OCI-LY7 (cell line): ENCODE data around the gene CFAP92. TPM values are rescaled to one million over a fixed set of nuclear protein-coding genes. Genes with fewer than 3 reads are reported as not detected.

Source experiments
- BruUV-seq: library from RNA; stranded (reverse); fragments of 400-500 nt; replicated peaks from 2 replicates; lab custom pipeline; 2021; lab: Mats Ljungman, UMichigan
- CTCF ChIA-PET: fragments of 300-600 bp; sonication (Branson Sonifier 250); formaldehyde crosslinking; loops from one replicate; lab custom pipeline; 2022; ENCODE audit warnings: antibody characterized with exemption; ENCODE audit not compliant: unreplicated experiment; lab: Charles Lee
- POLR2A ChIA-PET: fragments of 300-600 bp; sonication (Branson Sonifier 250); formaldehyde crosslinking; loops from one replicate; lab custom pipeline; 2022; ENCODE audit warnings: antibody characterized with exemption; lab: Charles Lee
- DNase-seq: peaks from one replicate; pipeline ENCODE4 v3.0.0-alpha.2; 2015; ENCODE audit warnings: low spot score
- H2AFZ ChIP-seq: fragments of 200-600 bp; sonication (generic), shearing (Covaris generic); 2 replicates; pipeline ENCODE4 v1.6.1; 2014; ENCODE audit warnings: mild to moderate bottlenecking, antibody characterized with exemption, low read length, moderate library complexity
- H3K27ac ChIP-seq: fragments of 200-600 bp; sonication (generic); 2 replicates; pipeline ENCODE4 v1.5.1; 2014; ENCODE audit warnings: mixed run types, low read depth, mild to moderate bottlenecking, moderate library complexity, low read length, inconsistent platforms; ENCODE audit not compliant: poor library complexity, severe bottlenecking
- H3K36me3 ChIP-seq: fragments of 200-600 bp; sonication (generic); 2 replicates; pipeline ENCODE4 v1.6.1; 2014; ENCODE audit warnings: mild to moderate bottlenecking, antibody characterized with exemption, low read length, moderate library complexity, mixed read lengths; ENCODE audit not compliant: insufficient read depth
- H3K4me1 ChIP-seq: fragments of 200-600 bp; sonication (generic); 2 replicates; pipeline ENCODE4 v1.5.1; 2014; ENCODE audit warnings: mild to moderate bottlenecking, low read length; ENCODE audit not compliant: insufficient read depth, poor library complexity, severe bottlenecking
- H3K4me2 ChIP-seq: fragments of 200-600 bp; sonication (generic); 2 replicates; pipeline ENCODE4 v1.6.1; 2014; ENCODE audit warnings: mild to moderate bottlenecking, low read length
- H3K4me3 ChIP-seq: fragments of 200-600 bp; sonication (generic); 2 replicates; pipeline ENCODE4 v1.5.1; 2014; ENCODE audit warnings: mild to moderate bottlenecking, low read depth, low read length; ENCODE audit not compliant: poor library complexity, severe bottlenecking
- H3K79me2 ChIP-seq: fragments of 200-600 bp; sonication (generic); 2 replicates; pipeline ENCODE4 v1.6.1; 2016; ENCODE audit warnings: low read depth, mild to moderate bottlenecking, low read length, moderate library complexity, mixed read lengths; ENCODE audit not compliant: insufficient read depth
- H3K9me2 ChIP-seq: fragments of 200-600 bp; sonication (generic); 2 replicates; pipeline ENCODE4 v1.6.1; 2016; ENCODE audit warnings: mild to moderate bottlenecking, low read length, mixed read lengths; ENCODE audit not compliant: insufficient read depth
- H3K9me3 ChIP-seq: fragments of 200-600 bp; sonication (generic); 2 replicates; pipeline ENCODE4 v1.6.1; 2014; ENCODE audit warnings: mild to moderate bottlenecking, mixed run types, low read length, mixed read lengths
- H4K20me1 ChIP-seq: fragments of 200-600 bp; sonication (generic); 2 replicates; pipeline ENCODE4 v1.6.1; 2014; ENCODE audit warnings: mild to moderate bottlenecking, antibody characterized with exemption, low read length, moderate library complexity, mixed read lengths; ENCODE audit not compliant: insufficient read depth
- EZH2phosphoT487 ChIP-seq: fragments of 200-600 bp; sonication (generic); IDR thresholded peaks from 2 replicates; pipeline ENCODE4 v1.6.1; 2018; ENCODE audit warnings: low read depth, borderline replicate concordance, mild to moderate bottlenecking, mixed run types, antibody characterized with exemption, low read length, moderate library complexity, mixed read lengths
- intact Hi-C: fragments of 100-400 bp; cut with micrococcal nuclease; formaldehyde crosslinking; loops from one replicate; pipeline ENCODE4 v1.10.0; 2022; ENCODE audit not compliant: unreplicated experiment
- total RNA-seq, 2 experiments: library from RNA; depleted of rRNA in 1 of 2; stranded (reverse); fragments of >200 nt in 1 of 2; shearing (Covaris generic) in 1 of 2; gene quantifications; 2 replicates each; pipeline ENCODE4 v1.2.3, GENCODE V29; 2014 to 2022
- TF ChIP-seq, protein P1 (sequence below): fragments of 200-600 bp; sonication (generic); conservative IDR thresholded peaks from 2 replicates; pipeline ENCODE4 v1.5.1; 2014; ENCODE audit warnings: mild to moderate bottlenecking, antibody characterized with exemption, low read length, moderate library complexity, mixed read lengths

CFAP92 gene
- total RNA-seq, 2 experiments from 2014 or later, result 0.08 to 0.66 TPM

GRCh38 chr3:129033633-129034321 is 39.9 kb upstream of the CFAP92 start:
- Histone ChIP-seq H3K27ac (no peak overlapping the region), H3K9me3 (0 out of 2 replicates have a peak, but pooled peaks cover 7% of the 10 kb centered on the region), H3K4me1 (no peaks in the 10 kb centered on the region), H3K36me3 (no peaks in the 10 kb centered on the region), H4K20me1 (no peaks in the 10 kb centered on the region), H3K4me2 (no peak overlapping the region), H3K4me3 (no peak overlapping the region), H2AFZ (no peak overlapping the region), H3K79me2 (no peaks in the 10 kb centered on the region), H3K9me2 (no peaks in the 10 kb centered on the region)
- CTCF ChIA-PET, result no interaction called here
- TF ChIP-seq EZH2phosphoT487, result no peak
- TF ChIP-seq, protein P1, sequence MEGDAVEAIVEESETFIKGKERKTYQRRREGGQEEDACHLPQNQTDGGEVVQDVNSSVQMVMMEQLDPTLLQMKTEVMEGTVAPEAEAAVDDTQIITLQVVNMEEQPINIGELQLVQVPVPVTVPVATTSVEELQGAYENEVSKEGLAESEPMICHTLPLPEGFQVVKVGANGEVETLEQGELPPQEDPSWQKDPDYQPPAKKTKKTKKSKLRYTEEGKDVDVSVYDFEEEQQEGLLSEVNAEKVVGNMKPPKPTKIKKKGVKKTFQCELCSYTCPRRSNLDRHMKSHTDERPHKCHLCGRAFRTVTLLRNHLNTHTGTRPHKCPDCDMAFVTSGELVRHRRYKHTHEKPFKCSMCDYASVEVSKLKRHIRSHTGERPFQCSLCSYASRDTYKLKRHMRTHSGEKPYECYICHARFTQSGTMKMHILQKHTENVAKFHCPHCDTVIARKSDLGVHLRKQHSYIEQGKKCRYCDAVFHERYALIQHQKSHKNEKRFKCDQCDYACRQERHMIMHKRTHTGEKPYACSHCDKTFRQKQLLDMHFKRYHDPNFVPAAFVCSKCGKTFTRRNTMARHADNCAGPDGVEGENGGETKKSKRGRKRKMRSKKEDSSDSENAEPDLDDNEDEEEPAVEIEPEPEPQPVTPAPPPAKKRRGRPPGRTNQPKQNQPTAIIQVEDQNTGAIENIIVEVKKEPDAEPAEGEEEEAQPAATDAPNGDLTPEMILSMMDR, result no peak
- intact Hi-C loops, result no loop called here
- BruUV-seq, result no TSS peak
- DNase-seq, result no peak
- POLR2A ChIA-PET, result interaction anchor here (0.7 to 1.0 kb wide), 2 partner anchors 67 to 301 kb away, joined by 3 read pairs; no protein-coding TSS in a partner anchor

GRCh38 chr3:129033151-129033550 is 39.3 kb upstream of the CFAP92 start:
- ChIA-PET CTCF (no interaction called here), POLR2A (no interaction called here)
- H2AFZ ChIP-seq, result no peak overlapping the region
- no peaks in the 10 kb centered on the region for H3K36me3 ChIP-seq
- H3K79me2 ChIP-seq, result no peaks in the 10 kb centered on the region
- BruUV-seq, result no TSS peak
- DNase-seq, result no peak
- TF ChIP-seq EZH2phosphoT487, result no peak
- TF ChIP-seq, protein P1, result no peak
- no peak overlapping the region for H3K27ac ChIP-seq
- H3K9me2 ChIP-seq, result no peaks in the 10 kb centered on the region
- intact Hi-C loops, result no loop called here
- H3K9me3 ChIP-seq, result 0 out of 2 replicates have a peak, but pooled peaks cover 7% of the 10 kb centered on the region
- H3K4me3 ChIP-seq, result no peak overlapping the region
- no peaks in the 10 kb centered on the region for H3K4me1 ChIP-seq
- H4K20me1 ChIP-seq, result no peaks in the 10 kb centered on the region
- H3K4me2 ChIP-seq, result no peak overlapping the region

DNA sequence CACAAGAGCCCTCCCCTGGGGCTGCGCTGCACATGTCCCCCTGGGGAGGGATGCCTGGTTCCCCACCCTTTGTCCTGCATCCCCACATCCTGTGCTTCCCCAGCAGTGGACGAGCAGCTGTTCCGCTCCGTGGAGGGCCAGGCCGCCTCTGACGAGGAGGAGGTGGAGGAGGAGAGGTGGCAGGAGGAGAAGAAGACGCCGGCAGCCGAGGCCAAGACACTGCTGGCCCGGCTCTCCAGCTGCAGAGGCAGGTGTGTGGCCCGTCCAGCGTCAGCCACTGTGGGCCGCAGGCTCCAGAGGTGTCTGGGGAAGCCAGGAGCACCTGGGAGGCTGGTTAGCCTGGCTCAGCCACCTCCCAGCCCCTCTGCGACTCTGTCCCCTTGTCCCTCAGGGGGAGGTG is 38.8 kb upstream of the CFAP92 start:
- CTCF ChIA-PET, result no interaction called here
- Histone ChIP-seq H3K4me3 (no peak overlapping the region), H3K9me3 (0 out of 2 replicates have a peak, but pooled peaks cover 7% of the 10 kb centered on the region), H3K4me2 (no peak overlapping the region), H4K20me1 (no peaks in the 10 kb centered on the region), H2AFZ (no peak overlapping the region), H3K9me2 (no peaks in the 10 kb centered on the region), H3K27ac (no peak overlapping the region), H3K4me1 (no peaks in the 10 kb centered on the region), H3K79me2 (no peaks in the 10 kb centered on the region), H3K36me3 (no peaks in the 10 kb centered on the region)
- TF ChIP-seq EZH2phosphoT487, result no peak
- TF ChIP-seq, protein P1, result no peak
- POLR2A ChIA-PET, result no interaction called here
- BruUV-seq, result no TSS peak
- intact Hi-C loops, result no loop called here
- no peak for DNase-seq
